ENCODE measurements around the gene KIAA0513. TPM values are rescaled to one million over a fixed set of nuclear protein-coding genes. Genes with fewer than 3 reads are reported as not detected.

KIAA0513 gene
- total RNA-seq, 1 donor from 2014 or later: 21.7 TPM

DNA sequence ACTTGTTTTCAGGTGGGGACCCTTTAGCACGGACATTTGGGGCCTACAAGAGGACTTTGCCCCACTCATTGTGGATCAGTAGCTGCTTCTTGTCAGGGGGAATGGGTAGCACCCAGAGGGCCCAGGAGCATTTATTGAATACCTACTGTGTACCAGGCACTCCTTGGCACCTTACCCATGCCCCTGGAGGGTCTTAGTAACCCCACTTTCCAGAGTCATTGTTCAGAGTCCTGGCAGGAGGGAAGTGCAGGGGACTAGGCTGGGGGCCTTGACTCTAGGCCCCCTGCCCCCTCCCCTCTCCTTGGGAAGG is 105.7 kb downstream of the KIAA0513 start:
- ATAC-seq: no peak
- DNase-seq: no peak
- Histone ChIP-seq H3K9me3 (no peaks in the 10 kb centered on the region), H3K4me3 (no peak overlapping the region), H3K27me3 (no peaks in the 10 kb centered on the region), H3K27ac (no peak overlapping the region), H3K4me1 (peaks cover 57% of the 10 kb centered on the region), H3K36me3 (no peaks in the 10 kb centered on the region)
- TF ChIP-seq, protein P1, sequence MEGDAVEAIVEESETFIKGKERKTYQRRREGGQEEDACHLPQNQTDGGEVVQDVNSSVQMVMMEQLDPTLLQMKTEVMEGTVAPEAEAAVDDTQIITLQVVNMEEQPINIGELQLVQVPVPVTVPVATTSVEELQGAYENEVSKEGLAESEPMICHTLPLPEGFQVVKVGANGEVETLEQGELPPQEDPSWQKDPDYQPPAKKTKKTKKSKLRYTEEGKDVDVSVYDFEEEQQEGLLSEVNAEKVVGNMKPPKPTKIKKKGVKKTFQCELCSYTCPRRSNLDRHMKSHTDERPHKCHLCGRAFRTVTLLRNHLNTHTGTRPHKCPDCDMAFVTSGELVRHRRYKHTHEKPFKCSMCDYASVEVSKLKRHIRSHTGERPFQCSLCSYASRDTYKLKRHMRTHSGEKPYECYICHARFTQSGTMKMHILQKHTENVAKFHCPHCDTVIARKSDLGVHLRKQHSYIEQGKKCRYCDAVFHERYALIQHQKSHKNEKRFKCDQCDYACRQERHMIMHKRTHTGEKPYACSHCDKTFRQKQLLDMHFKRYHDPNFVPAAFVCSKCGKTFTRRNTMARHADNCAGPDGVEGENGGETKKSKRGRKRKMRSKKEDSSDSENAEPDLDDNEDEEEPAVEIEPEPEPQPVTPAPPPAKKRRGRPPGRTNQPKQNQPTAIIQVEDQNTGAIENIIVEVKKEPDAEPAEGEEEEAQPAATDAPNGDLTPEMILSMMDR (IDR thresholded peaks at IDR 0.05): no peak
- intact Hi-C loops (cut with DNase I): no loop called here

DNA sequence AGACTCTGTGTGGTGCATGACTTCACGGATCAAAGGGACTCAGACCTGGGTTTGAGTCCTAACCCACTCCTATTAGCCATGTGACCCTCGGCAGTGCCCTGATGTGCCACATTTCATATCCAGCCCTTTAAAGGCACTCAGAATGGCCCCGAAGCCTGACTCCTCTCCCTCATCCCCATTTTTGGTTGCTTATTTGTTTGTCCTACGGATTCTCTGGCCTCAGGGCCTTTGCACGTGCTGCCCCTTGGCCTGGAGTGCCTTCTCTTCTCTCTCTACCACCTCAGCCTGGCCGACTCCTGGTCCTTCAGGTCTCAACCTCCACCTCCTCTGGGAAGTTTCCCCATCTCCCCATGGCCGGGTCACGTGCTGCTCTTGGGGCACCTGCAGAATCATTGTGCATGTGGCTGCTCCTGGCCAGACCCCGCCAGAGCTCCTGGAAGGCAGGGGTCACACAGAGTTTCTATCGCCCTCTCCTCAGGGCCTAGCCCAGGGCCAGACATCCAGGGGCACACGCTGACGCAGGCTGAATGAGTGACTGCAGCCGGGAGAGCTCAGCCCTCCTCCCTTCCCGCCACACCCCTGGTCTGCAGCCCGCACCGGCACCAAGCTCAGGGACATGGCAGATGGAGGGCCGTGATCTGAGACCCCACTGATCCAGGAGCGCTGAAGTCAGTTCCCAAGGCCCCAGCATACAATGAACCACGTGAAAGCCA is 106.6 kb downstream of the KIAA0513 start:
- H3K4me1 ChIP-seq: peaks cover 57% of the 10 kb centered on the region
- no peak for DNase-seq
- no peaks in the 10 kb centered on the region for H3K36me3 ChIP-seq
- H3K9me3 ChIP-seq: no peaks in the 10 kb centered on the region
- H3K4me3 ChIP-seq: no peak overlapping the region
- intact Hi-C loops (cut with DNase I): no loop called here
- ATAC-seq: no peak
- TF ChIP-seq, protein P1 (IDR thresholded peaks at IDR 0.05): no peak
- no peaks in the 10 kb centered on the region for H3K27me3 ChIP-seq
- H3K27ac ChIP-seq: peak overlapping the region; percentile 17

DNA sequence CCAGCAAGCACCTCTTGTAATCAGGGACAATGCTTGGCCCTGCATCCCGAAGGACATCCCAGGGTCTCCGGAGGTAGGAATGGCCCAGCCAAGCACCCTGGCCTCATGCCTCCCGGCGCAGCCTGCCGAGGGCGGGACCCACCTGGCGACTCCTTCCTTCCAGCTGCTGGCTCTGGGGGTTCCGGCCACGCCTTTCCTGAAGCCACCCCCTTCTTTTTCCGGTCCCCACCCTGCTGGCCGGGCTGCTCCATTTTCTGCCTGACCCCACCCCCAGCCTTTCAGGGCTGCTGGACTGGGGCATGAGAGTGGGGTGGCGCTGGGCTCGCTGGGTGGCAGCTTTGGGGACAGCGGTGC is 107.2 kb downstream of the KIAA0513 start:
- intact Hi-C loops (cut with DNase I): no loop called here
- H3K27ac ChIP-seq: no peak overlapping the region
- no peak for ATAC-seq

DNA sequence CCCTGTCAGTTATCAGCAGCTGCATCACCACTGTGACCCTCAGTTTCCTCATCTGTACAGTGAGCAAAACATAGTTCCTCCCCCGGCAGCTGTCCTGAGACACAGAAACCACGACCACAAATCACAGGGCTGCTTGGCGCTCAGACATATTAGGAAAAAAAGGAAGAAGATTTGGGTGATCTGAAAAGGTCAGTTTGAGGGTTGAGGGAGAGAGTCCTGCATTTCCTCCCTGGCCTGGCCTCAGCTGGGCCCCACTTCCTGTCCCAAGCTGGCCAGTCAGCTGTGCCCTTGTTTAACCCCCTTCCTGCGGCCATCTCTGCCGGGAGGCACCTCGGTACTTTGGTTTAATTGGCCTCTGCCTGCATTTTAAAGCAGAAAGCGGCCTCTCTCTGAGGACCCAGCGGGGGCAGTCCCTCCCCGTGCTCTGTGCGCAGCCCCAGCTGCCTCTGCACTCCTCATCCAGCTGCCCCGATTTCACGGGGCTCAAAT is 108.7 kb downstream of the KIAA0513 start:
- intact Hi-C loops (cut with DNase I): no loop called here
- peak; percentile 65 for ATAC-seq
- peak overlapping the region; percentile 44 for H3K4me3 ChIP-seq

More for the DNA sequence above, 107.2 kb downstream of the KIAA0513 start:
- Histone ChIP-seq H3K4me1 (peaks cover 52% of the 10 kb centered on the region), H3K4me3 (no peak overlapping the region), H3K9me3 (no peaks in the 10 kb centered on the region), H3K27me3 (no peaks in the 10 kb centered on the region), H3K36me3 (no peaks in the 10 kb centered on the region)
- TF ChIP-seq, protein P1 (IDR thresholded peaks at IDR 0.05): no peak
- DNase-seq: no peak

DNA sequence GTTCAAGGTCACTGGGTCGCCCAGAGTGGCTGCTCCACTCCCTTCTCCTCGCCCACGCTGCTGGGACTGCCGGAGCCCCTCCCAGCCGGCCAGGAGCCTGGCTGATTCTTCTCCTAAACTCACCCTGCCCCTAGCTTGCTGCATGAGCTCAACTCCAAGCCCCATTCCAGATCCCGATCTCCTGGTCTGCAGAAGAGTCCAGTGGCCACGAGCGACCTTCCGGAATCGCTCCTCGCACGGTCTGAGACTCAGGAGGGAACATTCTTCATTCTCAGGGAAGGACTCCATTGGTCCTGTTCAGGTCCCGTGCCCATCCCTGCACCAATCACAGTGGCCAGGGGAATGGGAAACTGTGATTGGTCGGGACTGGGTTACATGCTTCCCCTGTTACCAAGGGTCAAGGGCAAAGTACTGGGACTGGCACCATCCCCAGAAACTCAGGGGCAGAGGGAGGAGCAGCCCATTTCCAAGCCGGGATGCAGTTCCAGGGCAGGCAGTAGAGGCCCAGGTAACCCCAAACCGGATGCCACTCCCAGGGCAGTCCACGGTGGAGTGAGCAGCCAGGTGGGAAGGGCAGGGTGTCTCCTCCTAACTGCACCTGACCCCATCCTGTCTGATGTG is 109.2 kb downstream of the KIAA0513 start:
- no peaks in the 10 kb centered on the region for H3K9me3 ChIP-seq
- TF ChIP-seq, protein P1 (IDR thresholded peaks at IDR 0.05): no peak
- H3K36me3 ChIP-seq: no peaks in the 10 kb centered on the region
- H3K4me1 ChIP-seq: peaks cover 36% of the 10 kb centered on the region
- ATAC-seq (peak; percentile 77), DNase-seq (peak; percentile 75)
- peak overlapping the region; percentile 44 for H3K4me3 ChIP-seq
- intact Hi-C loops (cut with DNase I): no loop called here
- H3K27me3 ChIP-seq: no peaks in the 10 kb centered on the region
- peak overlapping the region; percentile 76 for H3K27ac ChIP-seq

More for the DNA sequence above, 108.7 kb downstream of the KIAA0513 start:
- H3K4me1 ChIP-seq: peaks cover 37% of the 10 kb centered on the region
- H3K9me3 ChIP-seq: no peaks in the 10 kb centered on the region
- TF ChIP-seq, protein P1 (IDR thresholded peaks at IDR 0.05): no peak
- peak overlapping the region; percentile 76 for H3K27ac ChIP-seq
- DNase-seq: peak; percentile 82
- no peaks in the 10 kb centered on the region for H3K27me3 ChIP-seq
- H3K36me3 ChIP-seq: no peaks in the 10 kb centered on the region

All from upper lobe of right lung (tissue), 1 donor.